ENCODE results near the gene FARP2. TPM values are rescaled to one million over a fixed set of nuclear protein-coding genes. Genes with fewer than 3 reads are reported as not detected.

FARP2 gene
- polyA plus RNA-seq, 1 donor from 2014 or later = 21.9 TPM

Other genes with a start within 250 kb of the FARP2 start
- gene PASK, start 206.8 kb upstream of the FARP2 start, polyA plus RNA-seq = 10.3 TPM
- gene PPP1R7, start 205.8 kb upstream of the FARP2 start, polyA plus RNA-seq = 94.7 TPM
- gene ANO7, start 167.6 kb upstream of the FARP2 start, polyA plus RNA-seq = not detected
- 55.3 TPM for gene HDLBP, start 40.6 kb upstream of the FARP2 start, polyA plus RNA-seq
- 134 TPM for gene SEPTIN2, start 40.4 kb upstream of the FARP2 start, polyA plus RNA-seq
- gene STK25, start 152.3 kb downstream of the FARP2 start, polyA plus RNA-seq = 90.5 TPM
- 0.08 TPM for gene BOK, start 202.5 kb downstream of the FARP2 start, polyA plus RNA-seq

Measured in IgD-negative memory B cell (primary cell).